Lower lobe of right lung (tissue), 2 donors: ENCODE measurements around the gene APOBEC3F. TPM values are rescaled to one million over a fixed set of nuclear protein-coding genes. Genes with fewer than 3 reads are reported as not detected.

ENCODE experiments used
- ATAC-seq, 2 donors: fragments of 200-7000 bp; cut with Tn5 transposase; one replicate each; pipeline ENCODE4 v1.9.1; 2020 to 2022; ENCODE audit warnings: mild to moderate bottlenecking in 2 of 2, moderate library complexity in 2 of 2
- DNase-seq: peaks from one replicate; pipeline ENCODE4 v3.0.0-alpha.2; 2020
- H3K27ac ChIP-seq: fragments of 200-600 bp; one replicate; pipeline ENCODE4 v1.8.0; 2022
- H3K27me3 ChIP-seq: fragments of 200-600 bp; one replicate; pipeline ENCODE4 v1.8.0; 2022; ENCODE audit warnings: low read depth
- H3K36me3 ChIP-seq: fragments of 200-600 bp; one replicate; pipeline ENCODE4 v1.8.0; 2022; ENCODE audit warnings: mild to moderate bottlenecking
- H3K4me1 ChIP-seq: fragments of 200-600 bp; one replicate; pipeline ENCODE4 v1.8.0; 2022
- H3K4me3 ChIP-seq: fragments of 200-600 bp; one replicate; pipeline ENCODE4 v1.8.0; 2022; ENCODE audit warnings: mild to moderate bottlenecking
- H3K9me3 ChIP-seq: fragments of 200-600 bp; one replicate; pipeline ENCODE4 v1.8.0; 2022
- intact Hi-C: fragments of 100-400 bp; cut with DNase I; formaldehyde crosslinking; loops from one replicate; pipeline ENCODE4 v1.11.0; 2022
- total RNA-seq: library from RNA; stranded (reverse); fragmentation: NEBNext Ultra II Directional; extraction: Animal tissue kit (Norgen Biotek cat#: 25700); gene quantifications from one replicate; pipeline ENCODE4 v1.2.1, GENCODE V29; 2021
- TF ChIP-seq, protein P1 (sequence below): fragments of 200-600 bp; IDR thresholded peaks from one replicate; pipeline ENCODE4 v1.8.0; 2022; ENCODE audit warnings: antibody characterized with exemption, mild to moderate bottlenecking
- donor health status: DM: no; HTN: yes; CAD: no; lungs with severe emphysema.

The APOBEC3F gene
- total RNA-seq, 1 donor from 2014 or later = 9.5 TPM

DNA sequence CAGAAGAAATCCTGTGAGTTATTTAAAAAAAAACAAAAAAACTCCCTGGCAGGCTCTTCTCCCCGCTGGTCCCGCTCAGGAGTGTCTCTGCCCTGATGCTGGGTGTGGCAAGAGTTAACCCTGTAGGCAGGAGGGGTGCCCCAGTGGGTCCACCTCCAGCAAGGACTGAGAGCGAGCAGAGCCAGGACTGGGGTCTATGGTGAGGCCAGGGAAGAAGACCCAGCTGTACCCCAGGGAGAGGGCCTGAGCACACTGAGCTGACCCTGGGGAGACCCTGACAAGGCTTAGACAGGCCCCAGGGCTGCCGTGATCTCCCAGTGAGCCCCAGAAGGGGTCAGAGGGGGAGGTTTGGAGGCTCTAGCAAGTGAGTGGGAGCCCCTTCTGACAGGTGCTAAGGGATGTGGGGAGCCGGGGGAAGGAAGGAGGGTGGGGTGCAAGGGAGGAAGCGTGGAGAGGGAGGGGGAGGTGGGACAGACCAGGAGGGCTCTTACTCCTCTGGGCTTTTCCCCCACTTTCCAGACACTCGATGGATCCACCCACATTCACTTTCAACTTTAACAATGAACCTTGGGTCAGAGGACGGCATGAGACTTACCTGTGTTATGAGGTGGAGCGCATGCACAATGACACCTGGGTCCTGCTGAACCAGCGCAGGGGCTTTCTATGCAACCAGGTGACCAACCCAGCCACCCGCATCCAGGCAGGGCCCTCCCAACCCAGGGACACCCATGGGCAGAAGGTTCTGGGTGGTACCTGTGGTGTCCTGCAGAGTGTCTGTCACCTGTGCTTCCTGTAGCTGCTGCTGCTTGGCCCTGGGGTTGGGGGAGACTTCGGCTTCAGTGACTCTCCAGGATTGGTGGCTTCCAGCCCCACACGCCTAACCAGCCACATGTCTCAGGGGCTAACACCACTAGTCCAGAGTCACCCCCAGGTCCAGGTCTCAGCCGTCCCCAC, 42.8 kb downstream of the APOBEC3F start:
- DNase-seq (peak; percentile 26), ATAC-seq (no peak)
- intact Hi-C loops = no loop called here
- TF ChIP-seq, protein P1, sequence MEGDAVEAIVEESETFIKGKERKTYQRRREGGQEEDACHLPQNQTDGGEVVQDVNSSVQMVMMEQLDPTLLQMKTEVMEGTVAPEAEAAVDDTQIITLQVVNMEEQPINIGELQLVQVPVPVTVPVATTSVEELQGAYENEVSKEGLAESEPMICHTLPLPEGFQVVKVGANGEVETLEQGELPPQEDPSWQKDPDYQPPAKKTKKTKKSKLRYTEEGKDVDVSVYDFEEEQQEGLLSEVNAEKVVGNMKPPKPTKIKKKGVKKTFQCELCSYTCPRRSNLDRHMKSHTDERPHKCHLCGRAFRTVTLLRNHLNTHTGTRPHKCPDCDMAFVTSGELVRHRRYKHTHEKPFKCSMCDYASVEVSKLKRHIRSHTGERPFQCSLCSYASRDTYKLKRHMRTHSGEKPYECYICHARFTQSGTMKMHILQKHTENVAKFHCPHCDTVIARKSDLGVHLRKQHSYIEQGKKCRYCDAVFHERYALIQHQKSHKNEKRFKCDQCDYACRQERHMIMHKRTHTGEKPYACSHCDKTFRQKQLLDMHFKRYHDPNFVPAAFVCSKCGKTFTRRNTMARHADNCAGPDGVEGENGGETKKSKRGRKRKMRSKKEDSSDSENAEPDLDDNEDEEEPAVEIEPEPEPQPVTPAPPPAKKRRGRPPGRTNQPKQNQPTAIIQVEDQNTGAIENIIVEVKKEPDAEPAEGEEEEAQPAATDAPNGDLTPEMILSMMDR = no peak
- H3K4me1 ChIP-seq = no peaks in the 10 kb centered on the region
- no peaks in the 10 kb centered on the region for H3K9me3 ChIP-seq
- H3K27ac ChIP-seq = no peak overlapping the region
- H3K4me3 ChIP-seq = no peak overlapping the region
- peaks cover 19% of the 10 kb centered on the region for H3K36me3 ChIP-seq
- no peaks in the 10 kb centered on the region for H3K27me3 ChIP-seq

- Histone ChIP-seq H3K27ac (no peak overlapping the region), H3K36me3 (peaks cover 19% of the 10 kb centered on the region), H3K9me3 (no peaks in the 10 kb centered on the region), H3K4me3 (no peak overlapping the region), H3K4me1 (no peaks in the 10 kb centered on the region), H3K27me3 (no peaks in the 10 kb centered on the region)
- TF ChIP-seq, protein P1 = no peak
- ATAC-seq (no peak), DNase-seq (no peak)
- intact Hi-C loops = no loop called here
These were observed 44.0 kb downstream of the APOBEC3F start for GRCh38 chr22:39084666-39085065.

DNA sequence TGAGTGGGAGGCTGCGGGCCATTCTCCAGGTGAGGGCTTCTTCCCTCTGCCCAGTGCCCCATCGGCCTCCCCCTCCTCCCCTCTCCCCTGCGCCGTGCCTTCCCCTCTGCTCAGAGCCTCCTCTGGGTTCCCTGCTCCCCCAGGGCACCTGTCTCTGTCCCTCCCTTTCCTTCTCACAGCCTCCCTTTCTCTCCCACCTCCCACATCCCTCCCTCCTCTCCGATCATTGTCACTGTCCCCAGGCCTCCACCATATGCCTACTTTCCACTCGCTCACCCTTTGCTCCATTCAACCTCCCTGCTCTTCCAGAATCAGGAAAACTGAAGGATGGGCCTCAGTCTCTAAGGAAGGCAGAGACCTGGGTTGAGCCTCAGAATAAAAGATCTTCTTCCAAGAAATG, 46.4 kb downstream of the APOBEC3F start:
- Histone ChIP-seq H3K4me3 (no peak overlapping the region), H3K27me3 (peaks cover 9% of the 10 kb centered on the region), H3K4me1 (no peaks in the 10 kb centered on the region), H3K9me3 (no peaks in the 10 kb centered on the region), H3K27ac (no peak overlapping the region), H3K36me3 (no peaks in the 10 kb centered on the region)
- DNase-seq = no peak
- no peak for ATAC-seq
- intact Hi-C loops = no loop called here
- TF ChIP-seq, protein P1 = no peak

- intact Hi-C loops = no loop called here
- no peaks in the 10 kb centered on the region for H3K9me3 ChIP-seq
- no peaks in the 10 kb centered on the region for H3K36me3 ChIP-seq
- TF ChIP-seq, protein P1 = no peak
- ATAC-seq (peak in 1 of 2 donors; percentile 31), DNase-seq (no peak)
- peaks cover 9% of the 10 kb centered on the region for H3K4me1 ChIP-seq
- peaks cover 9% of the 10 kb centered on the region for H3K27me3 ChIP-seq
- H3K27ac ChIP-seq = no peak overlapping the region
- H3K4me3 ChIP-seq = no peak overlapping the region
These were observed 47.4 kb downstream of the APOBEC3F start for GRCh38 chr22:39087881-39088684.

- peaks cover 9% of the 10 kb centered on the region for H3K27me3 ChIP-seq
- TF ChIP-seq, protein P1 = no peak
- no peak overlapping the region for H3K4me3 ChIP-seq
- no peaks in the 10 kb centered on the region for H3K9me3 ChIP-seq
- no peaks in the 10 kb centered on the region for H3K36me3 ChIP-seq
- DNase-seq (no peak), ATAC-seq (no peak)
- peaks cover 9% of the 10 kb centered on the region for H3K4me1 ChIP-seq
- intact Hi-C loops = no loop called here
- H3K27ac ChIP-seq = no peak overlapping the region
These were observed 48.0 kb downstream of the APOBEC3F start for GRCh38 chr22:39088685-39089032.
